ENCODE results near the gene SEC11C.

The SEC11C gene

DNA sequence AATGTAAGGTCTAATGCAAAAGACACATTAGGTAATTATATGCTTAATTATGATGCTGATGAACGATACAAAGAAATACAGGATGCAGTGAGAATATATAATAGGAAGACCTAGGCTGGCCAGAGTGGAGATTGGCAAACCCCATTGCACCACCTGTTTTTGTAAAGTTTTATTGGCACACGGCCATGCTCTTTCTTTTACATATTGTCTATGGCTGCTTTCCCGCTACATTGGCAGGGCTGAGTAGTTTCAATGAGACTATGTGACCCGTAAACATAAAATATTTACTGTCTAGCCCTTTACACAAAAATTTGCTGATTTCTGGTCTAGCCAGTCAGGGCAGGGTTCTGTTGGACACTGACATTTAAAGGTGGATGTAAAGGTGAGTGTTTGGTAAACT is 5.4 kb downstream of the SEC11C start:
- H3K79me1 ChIP-seq (replicated peaks; ENCODE audit: low read length, poor library complexity, severe bottlenecking) = peaks cover 38% of the 10 kb centered on the region
- H3K18ac ChIP-seq (ENCODE audit: low read depth in 1 of 2, low read length in 2 of 2) = no peak overlapping the region
- no peaks in the 10 kb centered on the region for H3K27me3 ChIP-seq (ENCODE audit: control insufficient read depth in 1 of 2, insufficient read depth in 1 of 2, low read length in 2 of 2)
- H2BK15ac ChIP-seq (ENCODE audit: low read depth, poor library complexity, severe bottlenecking) = no peak overlapping the region
- no peak overlapping the region for H3K4me2 ChIP-seq (ENCODE audit: low read length, poor library complexity, severe bottlenecking)
- H2AK5ac ChIP-seq (ENCODE audit: low read length, severe bottlenecking) = no peak overlapping the region
- H4K8ac ChIP-seq (ENCODE audit: low read length) = no peak overlapping the region
- no peak overlapping the region for H2BK120ac ChIP-seq (ENCODE audit: low read depth, low read length)
- peaks cover 0 to 5% of the 10 kb centered on the region in 2 experiments for H3K36me3 ChIP-seq (ENCODE audit: control insufficient read depth in 1 of 2, insufficient read depth in 2 of 2, low read depth in 1 of 2, low read length in 2 of 2)
- peaks cover 6% of the 10 kb centered on the region for H3K4me1 ChIP-seq (ENCODE audit: control insufficient read depth, insufficient read depth, low read depth, low read length)
- no peak for DNase-seq
- no peak overlapping the region for H2AFZ ChIP-seq (ENCODE audit: low read depth, low read length)
- H3K4me3 ChIP-seq (ENCODE audit: insufficient read depth in 1 of 2, low read depth in 1 of 2, low read length in 2 of 2) = no peak overlapping the region
- H3K14ac ChIP-seq (ENCODE audit: low read length in 2 of 2) = no peak overlapping the region
- H4K91ac ChIP-seq (ENCODE audit: low read length) = no peak overlapping the region
- no peak overlapping the region for H3K23ac ChIP-seq (ENCODE audit: low read length in 2 of 2)
- no peak overlapping the region for H2BK12ac ChIP-seq (ENCODE audit: low read length in 2 of 2)
- H2BK5ac ChIP-seq (ENCODE audit: low read depth, low read length, poor library complexity, severe bottlenecking) = no peak overlapping the region
- no peak overlapping the region for H3K27ac ChIP-seq (ENCODE audit: low read length, poor library complexity, severe bottlenecking)
- WGBS = 97% methylated on average over 3 of the region's 4 CpGs
- H3K9ac ChIP-seq (ENCODE audit: low read length) = no peak overlapping the region
- H3K4ac ChIP-seq (ENCODE audit: low read depth in 1 of 2, low read length in 2 of 2) = no peak overlapping the region
- H3K9me3 ChIP-seq (ENCODE audit: control insufficient read depth, low read length) = no peaks in the 10 kb centered on the region

DNA sequence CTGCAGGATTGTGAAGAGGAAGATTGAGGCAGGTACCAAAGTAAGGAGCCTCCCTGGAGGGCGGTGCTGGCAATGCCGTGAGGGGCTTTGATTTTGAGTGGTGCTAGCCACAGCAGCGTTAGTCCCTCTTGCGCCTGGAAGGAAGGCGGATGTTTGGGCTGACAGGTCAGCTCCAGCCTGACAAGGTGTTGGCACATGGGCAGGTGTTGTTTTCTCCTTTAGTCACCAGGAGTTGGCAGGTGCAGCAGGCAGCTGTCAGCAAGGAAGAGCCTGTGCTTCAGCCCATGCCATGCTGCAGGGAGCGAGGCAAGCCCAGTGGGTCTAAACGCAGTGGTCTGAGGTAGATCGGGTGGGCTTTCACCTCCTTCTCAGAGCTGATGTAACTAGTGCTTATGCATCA is 8.5 kb downstream of the SEC11C start:
- 87% methylated on average over 8 of the region's 8 CpGs for WGBS

DNA sequence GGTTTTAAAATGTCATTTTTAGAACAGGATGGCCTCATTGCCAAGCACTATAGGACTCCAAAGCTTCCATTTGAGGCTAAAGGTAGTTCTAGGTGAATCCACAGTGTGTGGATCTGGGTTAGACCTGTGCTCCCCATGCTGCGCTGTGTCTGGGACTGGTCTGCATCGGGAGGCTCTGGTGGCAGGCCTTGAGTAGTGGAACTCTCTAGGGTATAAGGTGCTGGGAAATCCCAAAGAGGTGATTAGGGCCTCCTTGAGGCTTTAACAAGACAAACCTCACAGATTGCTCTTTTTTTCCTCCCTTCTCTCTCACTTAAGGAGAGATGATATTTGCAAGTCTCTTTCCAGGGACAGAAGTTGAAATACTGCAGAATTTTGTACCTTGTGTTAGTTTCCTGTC is 9.3 kb downstream of the SEC11C start:
- H3K4me2 ChIP-seq (ENCODE audit: low read length, poor library complexity, severe bottlenecking) = no peak overlapping the region
- no peak overlapping the region for H4K91ac ChIP-seq (ENCODE audit: low read length)
- H2AK5ac ChIP-seq (ENCODE audit: low read length, severe bottlenecking) = no peak overlapping the region
- no peak overlapping the region for H2AFZ ChIP-seq (ENCODE audit: low read depth, low read length)
- no peaks in the 10 kb centered on the region for H3K27me3 ChIP-seq (ENCODE audit: control insufficient read depth in 1 of 2, insufficient read depth in 1 of 2, low read length in 2 of 2)
- H2BK5ac ChIP-seq (ENCODE audit: low read depth, low read length, poor library complexity, severe bottlenecking) = no peak overlapping the region
- no peak overlapping the region for H3K18ac ChIP-seq (ENCODE audit: low read depth in 1 of 2, low read length in 2 of 2)
- no peak overlapping the region for H3K23ac ChIP-seq (ENCODE audit: low read length in 2 of 2)
- H3K4me3 ChIP-seq (ENCODE audit: insufficient read depth in 1 of 2, low read depth in 1 of 2, low read length in 2 of 2) = no peak overlapping the region
- H3K4me1 ChIP-seq (ENCODE audit: control insufficient read depth, insufficient read depth, low read depth, low read length) = peaks cover 2% of the 10 kb centered on the region
- no peak overlapping the region for H3K14ac ChIP-seq (ENCODE audit: low read length in 2 of 2)
- no peak for DNase-seq
- no peak overlapping the region for H3K9ac ChIP-seq (ENCODE audit: low read length)
- H2BK12ac ChIP-seq (ENCODE audit: low read length in 2 of 2) = no peak overlapping the region
- H3K4ac ChIP-seq (ENCODE audit: low read depth in 1 of 2, low read length in 2 of 2) = no peak overlapping the region
- H2BK120ac ChIP-seq (ENCODE audit: low read depth, low read length) = no peak overlapping the region
- H4K8ac ChIP-seq (ENCODE audit: low read length) = no peak overlapping the region
- H3K79me1 ChIP-seq (replicated peaks; ENCODE audit: low read length, poor library complexity, severe bottlenecking) = peaks cover 26% of the 10 kb centered on the region
- 100% methylated on average over 2 of the region's 2 CpGs for WGBS
- H3K9me3 ChIP-seq (ENCODE audit: control insufficient read depth, low read length) = no peaks in the 10 kb centered on the region
- H3K36me3 ChIP-seq (ENCODE audit: control insufficient read depth in 1 of 2, insufficient read depth in 2 of 2, low read depth in 1 of 2, low read length in 2 of 2) = peaks cover 0 to 8% of the 10 kb centered on the region in 2 experiments
- H2BK15ac ChIP-seq (ENCODE audit: low read depth, poor library complexity, severe bottlenecking) = no peak overlapping the region
- no peak overlapping the region for H3K27ac ChIP-seq (ENCODE audit: low read length, poor library complexity, severe bottlenecking)

More for the DNA sequence above, 8.5 kb downstream of the SEC11C start:
- H2AFZ ChIP-seq (ENCODE audit: low read depth, low read length) = no peak overlapping the region
- no peak overlapping the region for H2BK12ac ChIP-seq (ENCODE audit: low read length in 2 of 2)
- H3K18ac ChIP-seq (ENCODE audit: low read depth in 1 of 2, low read length in 2 of 2) = no peak overlapping the region
- H3K23ac ChIP-seq (ENCODE audit: low read length in 2 of 2) = no peak overlapping the region
- H3K4me3 ChIP-seq (ENCODE audit: insufficient read depth in 1 of 2, low read depth in 1 of 2, low read length in 2 of 2) = no peak overlapping the region
- H3K27ac ChIP-seq (ENCODE audit: low read length, poor library complexity, severe bottlenecking) = no peak overlapping the region
- peaks cover 2% of the 10 kb centered on the region for H3K4me1 ChIP-seq (ENCODE audit: control insufficient read depth, insufficient read depth, low read depth, low read length)
- H2BK120ac ChIP-seq (ENCODE audit: low read depth, low read length) = no peak overlapping the region
- H2AK5ac ChIP-seq (ENCODE audit: low read length, severe bottlenecking) = no peak overlapping the region
- no peak overlapping the region for H2BK5ac ChIP-seq (ENCODE audit: low read depth, low read length, poor library complexity, severe bottlenecking)
- H3K36me3 ChIP-seq (ENCODE audit: control insufficient read depth in 1 of 2, insufficient read depth in 2 of 2, low read depth in 1 of 2, low read length in 2 of 2) = peaks cover 0 to 8% of the 10 kb centered on the region in 2 experiments
- H3K9me3 ChIP-seq (ENCODE audit: control insufficient read depth, low read length) = no peaks in the 10 kb centered on the region
- no peak overlapping the region for H3K4me2 ChIP-seq (ENCODE audit: low read length, poor library complexity, severe bottlenecking)
- H4K91ac ChIP-seq (ENCODE audit: low read length) = no peak overlapping the region
- DNase-seq = no peak
- no peak overlapping the region for H3K9ac ChIP-seq (ENCODE audit: low read length)
- no peak overlapping the region for H4K8ac ChIP-seq (ENCODE audit: low read length)
- H3K79me1 ChIP-seq (replicated peaks; ENCODE audit: low read length, poor library complexity, severe bottlenecking) = peaks cover 26% of the 10 kb centered on the region
- H3K4ac ChIP-seq (ENCODE audit: low read depth in 1 of 2, low read length in 2 of 2) = no peak overlapping the region
- no peaks in the 10 kb centered on the region for H3K27me3 ChIP-seq (ENCODE audit: control insufficient read depth in 1 of 2, insufficient read depth in 1 of 2, low read length in 2 of 2)
- H3K14ac ChIP-seq (ENCODE audit: low read length in 2 of 2) = no peak overlapping the region
- H2BK15ac ChIP-seq (ENCODE audit: low read depth, poor library complexity, severe bottlenecking) = no peak overlapping the region

GRCh38 chr18:59149416-59149815 is 9.7 kb downstream of the SEC11C start:
- DNase-seq = no peak
- Histone ChIP-seq H3K27ac (ENCODE audit: low read length, poor library complexity, severe bottlenecking) (no peak overlapping the region), H3K14ac (ENCODE audit: low read length in 2 of 2) (no peak overlapping the region)

More at GRCh38 chr18:59149416-59149815, 9.7 kb downstream of the SEC11C start:
- no peak overlapping the region for H3K23ac ChIP-seq (ENCODE audit: low read length in 2 of 2)
- H3K9ac ChIP-seq (ENCODE audit: low read length) = no peak overlapping the region
- no peaks in the 10 kb centered on the region for H3K9me3 ChIP-seq (ENCODE audit: control insufficient read depth, low read length)
- WGBS = 93% methylated on average over 5 of the region's 8 CpGs
- H3K18ac ChIP-seq (ENCODE audit: low read depth in 1 of 2, low read length in 2 of 2) = no peak overlapping the region
- H4K91ac ChIP-seq (ENCODE audit: low read length) = no peak overlapping the region
- H3K79me1 ChIP-seq (replicated peaks; ENCODE audit: low read length, poor library complexity, severe bottlenecking) = peaks cover 24% of the 10 kb centered on the region
- no peak overlapping the region for H3K4ac ChIP-seq (ENCODE audit: low read depth in 1 of 2, low read length in 2 of 2)
- H2BK12ac ChIP-seq (ENCODE audit: low read length in 2 of 2) = no peak overlapping the region
- no peak overlapping the region for H4K8ac ChIP-seq (ENCODE audit: low read length)
- no peak overlapping the region for H2AFZ ChIP-seq (ENCODE audit: low read depth, low read length)
- no peak overlapping the region for H2AK5ac ChIP-seq (ENCODE audit: low read length, severe bottlenecking)
- no peak overlapping the region for H3K4me3 ChIP-seq (ENCODE audit: insufficient read depth in 1 of 2, low read depth in 1 of 2, low read length in 2 of 2)
- H3K27me3 ChIP-seq (ENCODE audit: control insufficient read depth in 1 of 2, insufficient read depth in 1 of 2, low read length in 2 of 2) = no peaks in the 10 kb centered on the region
- H2BK5ac ChIP-seq (ENCODE audit: low read depth, low read length, poor library complexity, severe bottlenecking) = no peak overlapping the region
- H3K36me3 ChIP-seq (ENCODE audit: control insufficient read depth in 1 of 2, insufficient read depth in 2 of 2, low read depth in 1 of 2, low read length in 2 of 2) = peaks cover 0 to 8% of the 10 kb centered on the region in 2 experiments
- H3K4me1 ChIP-seq (ENCODE audit: control insufficient read depth, insufficient read depth, low read depth, low read length) = peaks cover 2% of the 10 kb centered on the region
- no peak overlapping the region for H2BK120ac ChIP-seq (ENCODE audit: low read depth, low read length)
- H3K4me2 ChIP-seq (ENCODE audit: low read length, poor library complexity, severe bottlenecking) = no peak overlapping the region
- H2BK15ac ChIP-seq (ENCODE audit: low read depth, poor library complexity, severe bottlenecking) = no peak overlapping the region

All from mesenchymal stem cell (in vitro differentiated cells and primary cell).